Measurements from ENCODE around the gene EXOC3.

EXOC3 gene

GRCh38 chr5:439636-440035 lies 3.3 kb upstream of the EXOC3 start:
- DNase-seq (ENCODE audit: low spot score): no peak

GRCh38 chr5:440401-441201 lies 2.4 kb upstream of the EXOC3 start:
- no peak for DNase-seq (ENCODE audit: low spot score)

GRCh38 chr5:441996-442334 lies 1.0 kb upstream of the EXOC3 start:
- DNase-seq (ENCODE audit: low spot score): no peak

GRCh38 chr5:443239-444151 lies 519 bp downstream of the EXOC3 start:
- peak; percentile 68 for DNase-seq (ENCODE audit: low spot score)

GRCh38 chr5:444226-444625 lies 1.2 kb downstream of the EXOC3 start:
- no peak for DNase-seq (ENCODE audit: low spot score)

- no peak for DNase-seq (ENCODE audit: low spot score)
Measured at GRCh38 chr5:445591-445990, 2.6 kb downstream of the EXOC3 start.

- no peak for DNase-seq (ENCODE audit: low spot score)
Measured at GRCh38 chr5:446066-446882, 3.3 kb downstream of the EXOC3 start.

GRCh38 chr5:446883-447263 lies 3.9 kb downstream of the EXOC3 start:
- peak; percentile 83 for DNase-seq (ENCODE audit: low spot score)

GRCh38 chr5:447501-447900 lies 4.5 kb downstream of the EXOC3 start:
- no peak for DNase-seq (ENCODE audit: low spot score)

GRCh38 chr5:448061-448765 lies 5.2 kb downstream of the EXOC3 start:
- DNase-seq (ENCODE audit: low spot score): no peak

- DNase-seq (ENCODE audit: low spot score): no peak
Measured at GRCh38 chr5:448766-449090, 5.8 kb downstream of the EXOC3 start.

- no peak for DNase-seq (ENCODE audit: low spot score)
Measured at GRCh38 chr5:449151-449550, 6.2 kb downstream of the EXOC3 start.

- no peak for DNase-seq (ENCODE audit: low spot score)
Measured at GRCh38 chr5:451587-452458, 8.8 kb downstream of the EXOC3 start.

GRCh38 chr5:452978-453710 lies 10.2 kb downstream of the EXOC3 start:
- no peak for DNase-seq (ENCODE audit: low spot score)

GRCh38 chr5:453725-454481 lies 10.9 kb downstream of the EXOC3 start:
- no peak for DNase-seq (ENCODE audit: low spot score)

GRCh38 chr5:454936-455335 lies 12.0 kb downstream of the EXOC3 start:
- DNase-seq (ENCODE audit: low spot score): no peak

GRCh38 chr5:455806-456205 lies 12.8 kb downstream of the EXOC3 start:
- DNase-seq (ENCODE audit: low spot score): no peak

- DNase-seq (ENCODE audit: low spot score): no peak
Measured at GRCh38 chr5:456351-457194, 13.6 kb downstream of the EXOC3 start.
